Measurements from ENCODE around the gene MAGEA9B.
"Not testable (repeated sequence)": the region's sequence is repeated elsewhere in the genome, so short reads cannot be mapped to it uniquely, and the experiment has no call there.

The MAGEA9B gene, protein sequence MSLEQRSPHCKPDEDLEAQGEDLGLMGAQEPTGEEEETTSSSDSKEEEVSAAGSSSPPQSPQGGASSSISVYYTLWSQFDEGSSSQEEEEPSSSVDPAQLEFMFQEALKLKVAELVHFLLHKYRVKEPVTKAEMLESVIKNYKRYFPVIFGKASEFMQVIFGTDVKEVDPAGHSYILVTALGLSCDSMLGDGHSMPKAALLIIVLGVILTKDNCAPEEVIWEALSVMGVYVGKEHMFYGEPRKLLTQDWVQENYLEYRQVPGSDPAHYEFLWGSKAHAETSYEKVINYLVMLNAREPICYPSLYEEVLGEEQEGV

DNA sequence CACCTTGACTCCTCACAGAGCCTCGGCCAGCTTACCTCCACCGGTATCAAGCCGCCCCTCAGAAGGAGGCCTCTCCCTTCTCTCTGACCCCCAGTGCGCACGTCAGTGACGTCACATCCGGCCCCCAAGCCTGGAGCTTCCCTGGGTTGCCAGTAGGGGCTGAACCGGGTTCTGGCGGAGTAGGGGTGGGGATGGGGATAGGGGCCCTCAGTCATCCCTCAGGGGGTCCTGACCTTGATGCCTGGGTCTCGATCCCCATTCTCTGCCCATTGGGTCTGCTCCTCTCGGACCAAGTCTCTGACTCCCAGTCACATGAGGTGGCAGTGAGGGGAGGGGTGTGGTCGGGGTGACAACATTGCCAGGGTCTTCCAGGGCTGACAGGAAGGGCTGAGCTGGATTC, at the start of gene MAGEA9B:
Gene MAGEA9B, minus strand, starts transcription at position 101 of the 400 bp plus-strand sequence. CDS start 4,280 bp downstream, outside the sequence.
- DNase-seq; in situ Hi-C loops (cut with HindIII; ENCODE audit: low pct_ligation_motif_present, low pct_unique_long_range_greater_than_20kb, low sequenced_read_pairs): not testable (repeated sequence)

DNA sequence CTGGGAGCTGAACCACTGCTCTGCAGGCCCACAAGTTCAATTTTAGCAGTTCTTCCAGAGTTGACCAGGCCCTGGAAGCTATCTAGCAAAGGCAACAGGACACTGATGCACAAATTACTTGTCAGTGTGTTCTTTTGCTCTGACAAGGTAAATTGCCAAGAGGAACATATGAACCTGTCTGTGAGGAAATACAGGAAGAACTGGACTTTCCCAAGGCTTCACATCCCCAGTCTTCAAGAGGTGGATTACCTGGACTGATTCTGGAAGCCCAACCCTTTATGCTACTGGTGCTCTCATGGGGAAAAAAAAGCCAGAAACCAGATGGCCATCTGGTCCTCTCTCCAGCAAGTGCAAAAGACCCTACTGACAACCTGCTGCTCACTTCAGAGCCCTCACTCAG, 46.3 kb upstream of the MAGEA9B start:
- DNase-seq: no peak
- in situ Hi-C loops (cut with HindIII; ENCODE audit: low pct_ligation_motif_present, low pct_unique_long_range_greater_than_20kb, low sequenced_read_pairs): no loop called here

DNA sequence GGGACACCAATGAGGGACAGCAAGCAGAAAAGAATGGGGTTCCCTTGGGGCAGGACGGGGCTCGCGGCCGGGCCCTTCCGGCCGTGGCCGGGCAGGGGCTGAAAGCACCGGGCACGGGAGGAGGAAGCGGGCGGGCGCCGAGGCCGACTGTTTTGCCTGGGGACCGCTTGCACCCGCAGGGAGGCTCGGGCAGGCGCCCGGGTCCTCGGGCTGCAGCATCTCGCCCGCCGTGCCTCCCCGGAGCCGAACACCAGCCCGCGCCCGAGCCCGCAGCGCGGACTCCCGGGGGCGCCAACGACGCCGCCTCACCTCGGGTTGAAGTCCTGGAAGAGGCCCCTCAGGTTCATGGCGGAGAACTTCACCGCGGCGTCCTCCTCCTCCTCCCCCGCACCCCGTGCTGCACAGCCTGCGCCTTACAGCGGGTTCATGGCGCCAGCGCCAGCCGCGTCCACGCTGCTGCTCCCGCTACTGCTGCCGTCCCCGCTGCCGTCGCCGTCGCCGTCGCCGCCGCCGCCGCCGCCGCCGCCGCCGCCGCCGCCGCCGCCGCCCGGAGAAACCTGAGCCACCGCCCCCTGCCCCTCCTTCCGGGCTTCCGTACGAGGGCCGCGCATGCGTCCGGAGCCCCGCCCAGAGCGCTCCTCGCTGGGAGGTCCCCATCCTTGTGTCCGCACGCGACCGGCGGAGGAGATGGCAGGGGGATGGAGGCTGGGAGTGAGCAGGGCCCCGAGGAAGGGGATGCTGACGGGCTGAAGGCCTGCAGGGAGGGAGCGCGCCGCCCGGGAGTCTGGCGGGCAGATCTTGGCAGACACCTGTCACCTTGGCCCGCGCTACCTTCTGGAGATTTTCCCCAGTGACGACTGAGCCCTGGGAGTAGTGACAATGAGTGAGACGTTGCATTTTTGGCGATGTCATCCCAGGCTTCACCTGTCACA, 44.2 kb upstream of the MAGEA9B start, which contains the start of gene TMEM185A:
Gene TMEM185A, minus strand, starts transcription at position 559 of the 932 bp plus-strand sequence. Its CDS starts 212 bp downstream, at position 347.
- in situ Hi-C loops (cut with HindIII; ENCODE audit: low pct_ligation_motif_present, low pct_unique_long_range_greater_than_20kb, low sequenced_read_pairs): no loop called here

DNA sequence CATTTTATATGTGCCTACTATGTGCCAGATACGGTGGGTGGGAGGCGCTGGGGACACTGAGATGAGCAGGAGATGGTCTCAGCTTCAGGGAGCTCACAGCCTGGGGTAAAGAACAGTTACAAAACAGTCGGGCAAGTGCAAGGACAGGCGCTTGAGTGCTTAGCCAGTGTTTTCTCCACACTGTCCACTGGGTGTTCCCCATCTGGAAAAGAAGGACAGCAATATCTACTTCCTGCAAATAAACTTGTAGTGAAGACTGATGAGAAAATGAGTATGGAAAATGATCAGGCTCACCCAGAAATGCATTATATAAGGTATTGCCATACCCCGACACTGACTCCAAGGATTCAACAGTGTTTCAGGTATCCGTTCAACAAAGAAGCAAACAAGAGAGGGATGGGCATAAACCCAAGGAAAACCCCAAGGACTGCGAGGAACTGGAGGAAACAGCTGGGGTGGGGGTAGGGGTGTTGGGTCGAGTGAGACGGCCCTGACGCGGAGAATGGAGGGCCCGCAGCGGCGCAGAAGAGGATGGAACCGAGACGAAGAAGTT, 43.5 kb upstream of the MAGEA9B start:
- in situ Hi-C loops (cut with HindIII; ENCODE audit: low pct_ligation_motif_present, low pct_unique_long_range_greater_than_20kb, low sequenced_read_pairs): no loop called here
- peak; percentile 33 for DNase-seq

More for the DNA sequence above, 44.2 kb upstream of the MAGEA9B start, which contains the start of gene TMEM185A:
- DNase-seq: peak; percentile 37

DNA sequence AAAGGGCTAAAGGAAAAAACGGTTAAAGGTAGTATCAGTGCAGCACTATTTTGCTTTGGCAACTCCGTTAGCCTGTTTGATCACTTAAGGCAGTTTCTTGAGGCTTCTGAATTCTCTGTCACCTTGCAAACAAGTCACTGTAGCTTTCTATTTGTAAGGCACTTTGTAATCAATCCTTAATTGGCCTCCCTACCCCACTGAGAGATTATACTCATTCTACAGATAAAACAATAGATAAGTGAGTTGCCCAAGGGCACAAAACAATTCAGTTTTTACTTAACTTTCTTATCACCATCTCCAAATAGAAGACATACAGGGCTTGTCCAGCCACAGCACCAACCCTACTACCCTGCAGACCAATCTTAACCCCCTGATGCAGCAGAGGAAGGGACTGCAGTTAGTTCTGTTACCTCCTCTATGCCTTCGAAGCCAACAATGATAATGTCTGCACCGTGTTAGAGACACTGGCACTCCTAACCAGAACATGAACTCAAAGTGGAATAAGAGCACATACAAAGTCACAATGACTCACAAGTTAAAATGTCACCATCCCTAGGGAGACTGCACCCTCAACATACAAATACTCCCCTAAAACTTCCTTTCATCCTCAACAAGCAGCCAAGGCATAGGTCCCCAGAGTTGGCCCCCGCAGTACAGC, 42.6 kb upstream of the MAGEA9B start:
- no peak for DNase-seq
- in situ Hi-C loops (cut with HindIII; ENCODE audit: low pct_ligation_motif_present, low pct_unique_long_range_greater_than_20kb, low sequenced_read_pairs): no loop called here

DNA sequence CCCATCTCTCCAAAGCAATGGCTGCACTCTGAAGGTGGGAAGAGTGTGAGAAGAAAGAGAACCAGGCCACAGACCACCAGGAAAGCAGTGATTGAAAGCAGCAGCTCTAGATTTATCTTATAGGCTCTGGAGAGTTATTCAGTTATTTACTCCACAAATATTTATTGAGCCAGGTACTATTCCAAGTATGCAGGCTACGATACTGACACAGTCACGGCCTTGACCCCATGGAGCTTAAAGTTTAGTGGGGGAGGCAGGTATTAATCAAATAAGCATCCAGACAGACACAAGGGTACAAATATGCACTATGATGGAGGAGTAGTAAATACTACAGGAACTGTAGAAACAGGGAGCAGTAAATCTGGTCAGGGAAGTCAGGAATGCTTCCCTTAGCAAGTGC, 41.5 kb upstream of the MAGEA9B start:
- DNase-seq: no peak
- in situ Hi-C loops (cut with HindIII; ENCODE audit: low pct_ligation_motif_present, low pct_unique_long_range_greater_than_20kb, low sequenced_read_pairs): no loop called here

DNA sequence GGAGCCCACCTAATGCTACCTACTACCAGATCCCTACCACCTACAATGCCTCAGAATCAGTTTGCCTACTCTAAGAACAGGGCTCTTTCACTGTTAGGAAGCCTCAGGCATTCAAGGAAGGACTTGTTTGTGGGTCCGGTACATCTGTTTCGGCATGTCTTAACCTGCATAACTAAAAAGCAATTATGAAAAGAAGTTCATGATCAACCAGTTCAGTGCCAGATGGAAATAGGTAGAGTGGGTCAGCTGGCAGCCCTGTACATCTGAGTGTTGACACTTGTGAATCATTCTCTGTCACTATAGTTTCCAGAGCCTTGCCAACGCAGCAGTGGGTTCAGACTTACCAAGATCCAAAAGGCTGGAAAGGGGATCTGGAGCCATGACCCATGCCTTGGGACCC, 41.0 kb upstream of the MAGEA9B start:
- no peak for DNase-seq
- in situ Hi-C loops (cut with HindIII; ENCODE audit: low pct_ligation_motif_present, low pct_unique_long_range_greater_than_20kb, low sequenced_read_pairs): no loop called here

DNA sequence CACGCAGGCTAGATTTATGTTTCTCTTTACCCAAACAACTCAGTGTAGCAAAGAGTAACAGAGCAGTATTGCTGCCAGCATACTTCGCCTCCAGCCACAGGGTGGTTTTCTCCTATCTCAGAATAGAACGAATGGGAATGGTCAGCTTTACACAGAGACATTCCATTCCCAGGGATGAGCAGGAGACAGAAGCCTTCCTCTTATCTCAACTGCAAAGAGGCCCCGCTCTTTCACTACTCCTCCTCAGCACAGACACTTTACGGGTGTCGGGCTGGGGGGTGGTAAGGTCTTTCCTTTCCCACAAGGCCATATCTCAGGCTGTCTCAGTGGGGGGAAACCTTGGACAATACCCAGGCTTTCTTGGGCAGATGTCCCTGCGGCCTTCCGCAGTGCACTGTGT, 39.6 kb upstream of the MAGEA9B start:
- DNase-seq; in situ Hi-C loops (cut with HindIII; ENCODE audit: low pct_ligation_motif_present, low pct_unique_long_range_greater_than_20kb, low sequenced_read_pairs): not testable (repeated sequence)

DNA sequence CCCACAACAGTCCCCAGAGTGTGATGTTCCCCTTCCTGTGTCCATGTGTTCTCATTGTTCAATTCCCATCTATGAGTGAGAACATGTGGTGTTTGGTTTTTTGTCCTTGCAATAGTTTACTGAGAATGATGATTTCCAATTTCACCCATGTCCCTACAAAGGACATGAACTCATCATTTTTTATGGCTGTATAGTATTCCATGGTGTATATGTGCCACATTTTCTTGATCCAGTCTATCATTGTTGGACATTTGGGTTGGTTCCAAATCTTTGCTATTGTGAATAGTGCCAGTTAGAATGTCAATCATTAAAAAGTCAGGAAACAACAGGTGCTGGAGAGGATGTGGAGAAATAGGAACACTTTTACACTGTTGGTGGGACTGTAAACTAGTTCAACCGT, 32.4 kb upstream of the MAGEA9B start:
- DNase-seq; in situ Hi-C loops (cut with HindIII; ENCODE audit: low pct_ligation_motif_present, low pct_unique_long_range_greater_than_20kb, low sequenced_read_pairs): not testable (repeated sequence)

DNA sequence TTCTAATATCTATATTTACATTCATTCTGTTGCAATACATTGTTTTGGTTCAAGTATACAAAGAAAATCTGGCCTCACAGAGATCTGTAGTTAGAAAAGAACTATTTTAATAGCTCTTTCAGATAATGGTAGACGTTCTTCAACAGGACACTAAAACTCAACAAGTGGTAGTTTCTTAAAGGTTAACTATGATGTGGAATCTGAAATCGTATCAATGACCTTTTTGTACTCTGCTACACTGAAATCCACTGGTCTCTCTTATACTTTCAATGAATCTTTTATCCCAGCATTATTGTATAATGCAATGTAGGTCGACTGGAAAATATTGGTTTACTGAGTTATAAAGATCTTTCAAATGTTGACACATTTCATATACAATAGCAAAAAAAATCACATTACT, 31.6 kb upstream of the MAGEA9B start:
- DNase-seq: no peak
- in situ Hi-C loops (cut with HindIII; ENCODE audit: low pct_ligation_motif_present, low pct_unique_long_range_greater_than_20kb, low sequenced_read_pairs): no loop called here

DNA sequence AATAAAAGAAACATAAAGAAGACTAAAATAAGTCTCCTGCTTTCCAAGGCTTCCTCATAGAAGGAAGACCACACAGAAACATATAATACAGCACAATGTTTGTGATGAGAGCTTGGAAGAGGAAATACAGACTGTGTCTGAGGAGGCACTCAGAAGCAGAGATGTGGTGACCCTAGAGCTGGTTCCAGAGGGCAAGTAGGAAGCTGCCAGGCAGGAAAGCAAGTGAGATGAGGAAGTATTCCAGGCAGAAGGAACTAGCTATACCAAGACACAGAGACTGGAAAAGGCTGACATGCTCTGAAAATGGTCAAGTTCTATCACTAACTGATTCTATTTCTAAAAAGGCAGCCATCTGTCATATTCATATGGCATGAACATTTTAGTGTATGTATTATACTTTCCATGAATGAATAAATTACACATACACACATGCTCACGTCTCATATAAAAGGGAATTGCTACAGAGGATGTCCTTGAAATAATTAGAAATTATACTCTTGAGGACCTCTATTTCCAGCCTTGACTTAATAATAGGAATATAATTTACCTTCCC, 24.4 kb upstream of the MAGEA9B start:
- DNase-seq: no peak
- in situ Hi-C loops (cut with HindIII; ENCODE audit: low pct_ligation_motif_present, low pct_unique_long_range_greater_than_20kb, low sequenced_read_pairs): no loop called here

DNA sequence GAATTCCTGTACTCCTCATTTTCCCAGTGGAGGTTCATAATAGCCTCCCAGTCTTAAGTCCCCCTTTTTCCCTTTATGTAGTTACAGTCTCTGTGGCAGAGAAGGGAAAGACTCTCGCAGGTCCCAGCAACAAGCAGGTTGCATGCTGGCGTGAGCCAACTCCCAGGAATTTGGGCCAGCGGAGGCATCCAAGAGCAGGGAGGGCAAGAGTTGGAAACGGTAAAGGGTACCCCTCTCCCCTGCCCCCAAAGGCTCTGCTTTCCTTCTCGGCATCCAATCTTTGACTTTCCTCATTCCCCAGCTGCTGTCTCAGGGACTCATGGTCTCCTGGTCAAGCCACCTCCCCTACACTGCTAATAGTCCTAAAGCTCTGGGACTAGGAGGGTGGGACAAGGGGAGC, 23.3 kb upstream of the MAGEA9B start:
- in situ Hi-C loops (cut with HindIII; ENCODE audit: low pct_ligation_motif_present, low pct_unique_long_range_greater_than_20kb, low sequenced_read_pairs): no loop called here
- DNase-seq: no peak

DNA sequence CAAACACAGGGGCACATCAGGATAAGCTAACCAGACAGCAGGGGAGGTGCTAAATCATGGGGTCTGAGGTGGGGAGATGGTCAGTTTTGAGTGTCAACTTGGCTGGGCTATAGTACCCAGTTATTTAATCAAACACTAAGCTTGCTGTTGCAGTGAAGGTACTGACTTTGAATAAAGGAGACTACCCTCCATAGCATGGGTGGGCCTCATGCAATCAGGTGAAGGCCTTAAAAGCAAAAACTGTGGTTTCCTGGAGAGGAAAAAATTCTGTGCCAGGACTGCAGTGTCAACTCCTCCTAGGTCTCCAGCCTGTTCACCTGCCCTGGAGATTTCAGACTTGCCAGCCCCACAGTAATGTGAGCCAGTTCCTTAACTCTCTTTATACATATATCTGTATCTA, 20.4 kb upstream of the MAGEA9B start:
- in situ Hi-C loops (cut with HindIII; ENCODE audit: low pct_ligation_motif_present, low pct_unique_long_range_greater_than_20kb, low sequenced_read_pairs): no loop called here
- no peak for DNase-seq

DNA sequence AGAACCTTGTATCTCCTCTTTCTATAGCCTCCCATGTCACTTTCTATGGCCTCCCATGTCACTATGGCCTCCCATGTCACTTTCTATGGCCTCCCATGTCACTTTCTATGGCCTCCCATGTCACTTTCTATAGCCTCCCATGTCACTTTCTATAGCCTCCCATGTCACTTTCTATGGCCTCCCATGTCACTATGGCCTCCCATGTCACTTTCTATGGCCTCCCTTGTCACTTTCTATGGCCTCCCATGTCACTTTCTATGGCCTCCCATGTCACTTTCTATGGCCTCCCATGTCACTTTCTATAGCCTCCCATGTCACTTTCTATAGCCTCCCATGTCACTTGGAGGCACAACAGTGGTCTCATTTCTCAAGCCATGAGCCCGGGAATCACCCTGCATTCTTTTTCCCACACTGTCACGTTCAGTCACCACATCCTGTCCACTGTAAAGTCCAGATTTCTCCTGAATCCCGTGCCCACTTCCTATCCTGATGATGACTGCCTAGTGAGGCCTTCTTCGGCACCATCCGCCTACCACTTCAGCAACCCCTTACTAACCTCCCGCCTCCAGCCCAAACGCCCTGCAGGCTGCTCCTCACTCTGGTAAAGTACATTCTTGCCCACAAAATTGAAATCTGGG, 18.1 kb upstream of the MAGEA9B start:
- DNase-seq; in situ Hi-C loops (cut with HindIII; ENCODE audit: low pct_ligation_motif_present, low pct_unique_long_range_greater_than_20kb, low sequenced_read_pairs): not testable (repeated sequence)

DNA sequence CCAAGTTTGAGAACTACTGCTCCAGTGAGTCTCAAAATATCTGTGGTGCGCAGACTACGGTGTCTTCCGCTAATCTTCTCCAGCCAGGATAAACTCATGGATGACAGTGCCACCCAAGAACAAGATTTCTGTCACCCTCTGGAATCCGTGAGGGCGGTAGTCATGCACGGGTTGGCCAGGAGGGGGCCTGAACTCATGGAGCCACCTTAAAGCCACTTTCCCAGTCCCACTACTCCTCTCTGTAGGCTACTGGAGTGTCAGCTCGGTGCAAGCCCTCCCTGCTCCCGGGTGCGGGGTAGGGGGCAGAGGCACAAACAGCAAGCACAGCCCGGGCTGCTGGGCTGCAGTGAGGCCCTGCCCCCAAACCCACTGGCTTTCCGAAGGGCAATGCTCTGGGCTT, 11.3 kb upstream of the MAGEA9B start:
- in situ Hi-C loops (cut with HindIII; ENCODE audit: low pct_ligation_motif_present, low pct_unique_long_range_greater_than_20kb, low sequenced_read_pairs); DNase-seq: not testable (repeated sequence)

DNA sequence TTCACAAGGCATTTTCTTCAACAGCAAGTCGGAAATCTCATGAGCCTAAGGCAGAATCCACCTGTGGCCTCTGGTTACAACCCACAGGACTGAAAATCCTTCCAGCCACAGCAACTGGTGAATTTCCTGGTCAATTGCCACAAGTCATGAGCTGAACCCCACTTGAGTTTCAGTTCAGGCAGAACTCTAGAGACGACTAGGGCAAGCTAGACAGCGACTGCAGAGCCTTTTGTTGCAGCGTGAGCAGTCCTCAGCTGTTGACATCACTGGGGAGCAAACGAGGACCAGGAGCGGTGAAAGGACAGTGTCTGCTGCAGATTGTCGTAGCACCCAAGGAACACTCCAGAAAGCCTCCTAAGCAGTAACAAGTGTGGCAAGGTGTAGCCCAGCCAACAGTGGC, 8.7 kb upstream of the MAGEA9B start:
- in situ Hi-C loops (cut with HindIII; ENCODE audit: low pct_ligation_motif_present, low pct_unique_long_range_greater_than_20kb, low sequenced_read_pairs); DNase-seq: not testable (repeated sequence)

DNA sequence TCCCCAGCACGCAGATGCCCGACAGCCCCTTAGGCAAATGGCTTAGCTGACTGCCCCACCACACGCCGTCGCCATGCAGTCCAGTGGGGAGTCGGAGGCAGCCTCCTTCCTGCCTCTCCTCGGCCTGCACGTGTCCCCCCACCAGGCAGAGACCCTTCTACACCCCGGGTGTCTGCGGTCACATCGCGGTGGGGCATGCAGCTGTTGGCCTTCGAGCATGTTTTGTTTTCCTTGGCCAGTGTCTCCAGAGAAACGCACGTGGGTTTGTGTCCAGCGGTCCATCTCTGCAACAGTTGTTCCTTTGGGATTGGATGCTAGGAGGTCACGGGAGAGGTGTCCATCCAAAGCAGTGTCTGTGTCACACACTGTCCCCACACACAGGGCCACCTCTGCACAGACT, 8.0 kb upstream of the MAGEA9B start, which contains the start of gene HSFX2:
Gene HSFX2, minus strand, starts transcription at position 101 of the 400 bp plus-strand sequence. CDS start 614 bp downstream, outside the sequence.
- DNase-seq; in situ Hi-C loops (cut with HindIII; ENCODE audit: low pct_ligation_motif_present, low pct_unique_long_range_greater_than_20kb, low sequenced_read_pairs): not testable (repeated sequence)

DNA sequence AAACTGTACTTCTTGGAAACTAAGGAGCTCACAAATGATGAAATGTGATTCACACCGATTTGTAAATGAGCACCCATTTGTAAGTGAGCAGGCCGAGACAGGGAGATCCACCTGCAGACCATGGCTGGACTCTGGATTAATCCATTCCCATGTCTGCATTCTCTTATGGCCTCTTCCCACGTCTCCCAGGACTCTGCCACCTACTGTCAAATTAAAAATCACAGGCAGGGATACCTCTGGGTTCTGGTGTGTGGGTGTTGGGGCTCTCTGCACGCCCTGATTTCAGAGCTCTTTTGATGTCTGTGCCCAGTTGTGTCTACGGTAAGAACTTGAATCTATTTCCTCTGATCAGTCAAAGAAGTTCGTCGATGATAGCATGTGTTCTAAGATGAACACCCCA, 3.7 kb upstream of the MAGEA9B start:
- in situ Hi-C loops (cut with HindIII; ENCODE audit: low pct_ligation_motif_present, low pct_unique_long_range_greater_than_20kb, low sequenced_read_pairs): not testable (repeated sequence)

More for the DNA sequence above, 3.7 kb upstream of the MAGEA9B start:
- not testable (repeated sequence) for DNase-seq

All from ACHN (cell line).